PFSK-1 (cell line): ENCODE measurements around the gene PA2G4.

Experiments used
- FOXP2 ChIP-seq: optimal IDR thresholded peaks from 2 replicates; pipeline ENCODE3; 2011; ENCODE audit warnings: borderline replicate concordance, control low read depth, inconsistent platforms; ENCODE audit not compliant: insufficient read depth; ENCODE audit errors: extremely low read length, extremely low read depth
- POLR2AphosphoS5 ChIP-seq: IDR thresholded peaks from 2 replicates; pipeline ENCODE4 v1.6.1; 2012; ENCODE audit warnings: low read depth, mild to moderate bottlenecking, control low read depth, low read length, moderate library complexity
- SIN3A ChIP-seq: IDR thresholded peaks from 2 replicates; pipeline ENCODE4 v1.6.1; 2012; ENCODE audit warnings: mild to moderate bottlenecking, low read length, moderate library complexity, borderline replicate concordance; ENCODE audit not compliant: insufficient read depth
- TAF1 ChIP-seq: IDR thresholded peaks from 2 replicates; pipeline ENCODE4 v1.6.1; 2012; ENCODE audit warnings: low read length, control low read depth, borderline replicate concordance; ENCODE audit not compliant: insufficient read depth
- TF ChIP-seq, protein P1 (sequence below), 2 experiments: IDR thresholded peaks; 2 replicates each; pipeline versions ENCODE4 v1.6.1 to v1.8.0; 2011 to 2012; ENCODE audit warnings: low read depth in 2 of 2, low read length in 2 of 2, control low read depth in 1 of 2, inconsistent platforms in 1 of 2, mild to moderate bottlenecking in 1 of 2, moderate library complexity in 1 of 2; ENCODE audit not compliant: insufficient read depth in 1 of 2

Gene PA2G4

DNA sequence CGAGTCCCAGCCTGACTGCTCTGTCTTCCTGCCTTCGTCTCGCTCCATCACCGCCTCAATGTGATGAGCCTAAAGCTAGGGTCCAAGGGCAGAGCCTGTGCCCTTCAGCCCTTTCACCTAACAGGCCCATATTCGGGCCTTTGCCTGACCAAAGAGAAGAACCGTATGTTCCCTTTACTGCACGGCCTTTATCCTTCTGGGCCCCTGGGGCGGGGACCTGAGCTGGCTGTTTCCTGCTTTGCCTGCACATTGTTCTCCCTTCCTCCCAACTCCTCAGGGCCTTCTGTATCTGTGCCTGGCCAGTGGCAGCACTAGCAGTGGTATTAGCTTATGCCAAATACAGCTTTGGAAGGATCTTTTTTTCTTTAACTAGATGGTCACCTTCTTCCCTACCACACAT is 39.5 kb downstream of the PA2G4 start:
- TF ChIP-seq, protein P1, sequence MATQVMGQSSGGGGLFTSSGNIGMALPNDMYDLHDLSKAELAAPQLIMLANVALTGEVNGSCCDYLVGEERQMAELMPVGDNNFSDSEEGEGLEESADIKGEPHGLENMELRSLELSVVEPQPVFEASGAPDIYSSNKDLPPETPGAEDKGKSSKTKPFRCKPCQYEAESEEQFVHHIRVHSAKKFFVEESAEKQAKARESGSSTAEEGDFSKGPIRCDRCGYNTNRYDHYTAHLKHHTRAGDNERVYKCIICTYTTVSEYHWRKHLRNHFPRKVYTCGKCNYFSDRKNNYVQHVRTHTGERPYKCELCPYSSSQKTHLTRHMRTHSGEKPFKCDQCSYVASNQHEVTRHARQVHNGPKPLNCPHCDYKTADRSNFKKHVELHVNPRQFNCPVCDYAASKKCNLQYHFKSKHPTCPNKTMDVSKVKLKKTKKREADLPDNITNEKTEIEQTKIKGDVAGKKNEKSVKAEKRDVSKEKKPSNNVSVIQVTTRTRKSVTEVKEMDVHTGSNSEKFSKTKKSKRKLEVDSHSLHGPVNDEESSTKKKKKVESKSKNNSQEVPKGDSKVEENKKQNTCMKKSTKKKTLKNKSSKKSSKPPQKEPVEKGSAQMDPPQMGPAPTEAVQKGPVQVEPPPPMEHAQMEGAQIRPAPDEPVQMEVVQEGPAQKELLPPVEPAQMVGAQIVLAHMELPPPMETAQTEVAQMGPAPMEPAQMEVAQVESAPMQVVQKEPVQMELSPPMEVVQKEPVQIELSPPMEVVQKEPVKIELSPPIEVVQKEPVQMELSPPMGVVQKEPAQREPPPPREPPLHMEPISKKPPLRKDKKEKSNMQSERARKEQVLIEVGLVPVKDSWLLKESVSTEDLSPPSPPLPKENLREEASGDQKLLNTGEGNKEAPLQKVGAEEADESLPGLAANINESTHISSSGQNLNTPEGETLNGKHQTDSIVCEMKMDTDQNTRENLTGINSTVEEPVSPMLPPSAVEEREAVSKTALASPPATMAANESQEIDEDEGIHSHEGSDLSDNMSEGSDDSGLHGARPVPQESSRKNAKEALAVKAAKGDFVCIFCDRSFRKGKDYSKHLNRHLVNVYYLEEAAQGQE (IDR thresholded peaks at IDR 0.05; ENCODE audit: insufficient read depth in 1 of 2, low read depth in 2 of 2, low read length in 2 of 2): no peak
- TF ChIP-seq TAF1 (no peak), POLR2AphosphoS5 (no peak), SIN3A (no peak), FOXP2 (no peak)

DNA sequence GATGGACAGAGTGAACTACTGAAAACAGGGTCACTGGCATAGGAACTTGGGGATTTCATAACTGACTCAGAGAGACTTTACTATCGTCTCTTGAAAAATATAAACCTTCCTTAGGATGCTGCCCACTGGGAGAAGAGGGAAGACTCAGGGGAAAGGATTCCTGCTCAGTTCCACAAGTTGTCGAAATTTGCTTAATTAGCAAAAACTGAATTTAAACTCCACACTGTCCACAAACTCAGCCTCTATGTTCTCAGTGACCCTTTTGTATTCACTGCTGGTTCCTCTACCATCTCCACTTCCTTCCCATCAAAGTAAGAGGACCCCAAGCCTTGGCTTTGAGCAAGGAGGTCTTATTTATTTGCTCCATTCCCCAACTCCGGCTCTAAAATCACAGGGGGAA is 40.9 kb downstream of the PA2G4 start:
- no peak for TF ChIP-seq FOXP2
- no peak for TF ChIP-seq SIN3A
- TF ChIP-seq, protein P1 (IDR thresholded peaks at IDR 0.05; ENCODE audit: insufficient read depth in 1 of 2, low read depth in 2 of 2, low read length in 2 of 2): no peak
- TF ChIP-seq POLR2AphosphoS5: no peak
- no peak for TF ChIP-seq TAF1

DNA sequence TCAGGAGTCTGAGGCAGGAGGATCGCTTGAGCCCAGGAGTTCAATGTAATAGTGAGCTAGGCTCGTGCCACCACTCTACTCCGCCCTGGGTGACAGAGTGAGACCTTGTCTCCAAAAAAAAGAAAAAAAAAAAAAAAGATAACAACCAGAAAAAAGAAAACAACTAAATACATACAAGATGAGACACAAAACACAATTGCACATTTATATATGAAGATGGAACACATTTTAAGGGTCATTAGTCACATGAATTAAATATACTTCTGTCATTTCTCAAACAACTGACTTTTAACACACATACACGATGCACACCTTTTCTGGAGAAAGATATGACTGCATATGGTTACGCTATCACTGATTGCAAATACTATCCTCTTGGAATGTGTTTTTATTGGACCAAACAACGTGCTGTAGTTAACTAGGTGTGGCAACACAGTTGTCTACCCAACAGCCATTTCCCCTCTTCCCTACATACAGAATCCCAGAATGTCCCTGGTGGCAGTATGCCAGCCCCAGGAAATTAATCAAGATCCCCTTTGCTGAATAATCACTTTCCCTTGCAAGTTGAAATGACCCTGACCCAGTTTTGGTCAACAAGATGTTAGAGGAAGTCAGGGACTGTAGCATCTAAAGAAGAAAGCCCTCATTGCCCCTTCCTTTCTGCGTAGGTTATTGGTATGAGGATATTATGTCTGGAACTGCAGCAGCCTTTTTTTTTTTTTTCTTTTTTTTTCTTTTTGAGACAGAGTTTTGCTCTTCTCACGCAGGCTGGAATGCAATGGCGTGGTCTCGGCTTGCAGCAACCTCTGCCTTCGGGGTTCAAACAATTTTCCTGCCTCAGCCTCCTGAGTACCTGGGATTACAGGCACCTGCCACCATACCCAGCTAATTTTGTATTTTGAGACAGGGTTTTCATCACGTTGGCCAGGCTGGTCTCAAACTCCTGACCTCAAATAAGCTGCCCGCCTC is 42.4 kb downstream of the PA2G4 start:
- TF ChIP-seq SIN3A: 0 out of 2 replicates have a peak, but pooled peaks have one; percentile 14
- TF ChIP-seq, protein P1 (IDR thresholded peaks at IDR 0.05; ENCODE audit: insufficient read depth in 1 of 2, low read depth in 2 of 2, low read length in 2 of 2): no peak

DNA sequence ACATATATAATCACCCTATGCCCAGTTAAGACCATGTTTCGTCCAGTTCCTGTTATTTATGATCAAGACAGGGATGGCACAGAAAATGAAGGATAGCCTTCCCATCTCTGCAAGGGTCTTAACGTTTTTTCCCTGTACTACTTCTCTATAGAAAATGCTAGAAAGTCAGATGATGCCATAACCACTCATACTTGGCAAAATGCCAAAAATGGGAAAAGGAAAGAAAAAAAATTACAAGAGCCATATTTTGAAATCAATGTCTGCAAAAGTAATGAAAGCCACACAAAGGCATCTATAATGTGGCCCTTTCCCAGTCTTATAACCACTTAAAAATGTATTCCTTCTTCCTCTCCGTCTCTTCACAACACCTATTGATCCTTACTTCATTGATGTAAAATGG is 46.2 kb downstream of the PA2G4 start:
- no peak for TF ChIP-seq POLR2AphosphoS5
- TF ChIP-seq, protein P1 (IDR thresholded peaks at IDR 0.05; ENCODE audit: insufficient read depth in 1 of 2, low read depth in 2 of 2, low read length in 2 of 2): no peak
- no peak for TF ChIP-seq FOXP2
